T-helper 1 cell treated with Interleukin-12 subunit alpha and Interleukin-12 subunit beta and Interleukin-4 antibody, amounts not matched to agents 30 μg/mL and 1 μg/mL, for 36 hours (primary cell): ENCODE data around the gene SLC39A13.

Experiments used
- H3K27ac Mint-ChIP-seq: one replicate; pipeline ENCODE4 v1.8.0; 2021; ENCODE audit warnings: mild to moderate bottlenecking, mixed read lengths
- H3K27me3 Mint-ChIP-seq: one replicate; pipeline ENCODE4 v1.8.0; 2021; ENCODE audit warnings: low read depth, mixed read lengths
- H3K36me3 Mint-ChIP-seq: one replicate; pipeline ENCODE4 v1.8.0; 2021; ENCODE audit warnings: low read depth, mixed read lengths
- H3K4me1 Mint-ChIP-seq: one replicate; pipeline ENCODE4 v1.8.0; 2021; ENCODE audit warnings: low read depth, mixed read lengths
- H3K4me3 Mint-ChIP-seq: one replicate; pipeline ENCODE4 v1.8.0; 2021; ENCODE audit warnings: mild to moderate bottlenecking, moderate library complexity, mixed read lengths
- H3K9me3 Mint-ChIP-seq: one replicate; pipeline ENCODE4 v1.8.0; 2021; ENCODE audit warnings: mixed read lengths

Gene SLC39A13

DNA sequence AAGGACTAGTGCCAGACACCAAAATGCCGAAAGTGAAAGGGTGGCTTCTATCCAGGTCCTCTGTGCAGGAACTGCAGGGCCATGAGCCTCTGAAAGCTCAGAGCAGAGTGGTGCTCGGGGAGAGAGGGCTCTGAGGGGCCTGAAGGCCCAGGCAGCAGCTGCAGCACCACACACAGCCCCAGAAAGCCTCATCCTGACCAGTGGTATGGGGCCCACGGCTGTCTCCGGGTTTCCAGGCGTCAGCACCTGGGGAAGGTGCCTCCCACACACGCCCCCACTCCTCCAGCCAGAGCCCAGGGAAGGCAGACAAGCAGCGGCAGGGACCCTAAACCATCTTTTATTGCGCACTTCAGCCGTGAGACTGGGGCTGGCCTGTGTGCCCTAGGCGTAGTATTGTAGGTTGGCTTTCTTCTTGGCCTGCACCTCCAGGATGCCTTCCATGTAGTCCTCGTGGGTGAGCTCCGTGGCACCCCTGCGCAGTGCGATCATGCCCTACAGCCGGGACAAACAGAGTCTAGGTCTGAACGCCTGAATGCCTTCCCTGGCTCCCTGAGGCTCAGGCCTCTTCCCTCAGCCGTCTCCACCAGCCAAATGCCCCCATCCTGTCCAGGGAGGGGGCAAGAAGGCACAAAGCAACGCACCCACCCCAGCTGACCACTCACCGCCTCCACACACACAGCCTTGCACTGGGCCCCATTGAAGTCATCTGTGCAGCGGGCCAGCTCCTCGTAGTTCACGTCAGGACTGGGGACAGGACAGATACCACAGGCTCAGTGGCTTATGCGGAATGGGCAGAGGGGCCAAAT lies 10.3 kb downstream of the SLC39A13 start:
- Mint-ChIP-seq H3K9me3 (no peaks in the 10 kb centered on the region), H3K36me3 (peaks cover 41% of the 10 kb centered on the region), H3K27ac (no peak overlapping the region)

DNA sequence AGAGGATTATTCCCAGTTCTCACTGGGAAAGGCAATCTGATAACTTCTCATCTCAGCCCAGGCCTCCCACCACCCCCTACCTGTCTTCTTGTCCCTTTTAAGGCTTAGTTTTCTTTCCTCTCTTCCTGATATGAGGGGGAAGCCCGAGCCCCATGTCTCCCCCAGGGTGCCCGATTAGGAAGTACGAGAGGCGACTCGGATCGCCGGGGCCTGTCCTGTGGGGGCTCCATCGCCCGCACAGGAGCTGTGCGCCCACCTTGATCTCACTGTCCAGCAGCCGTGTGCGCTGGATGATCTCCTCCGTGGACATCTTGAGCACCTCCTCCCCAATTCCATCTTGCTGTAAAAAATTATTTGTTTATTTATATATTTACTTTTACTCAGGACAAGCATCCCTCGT lies 17.2 kb downstream of the SLC39A13 start:
- peaks cover 25% of the 10 kb centered on the region for H3K36me3 Mint-ChIP-seq
- H3K27me3 Mint-ChIP-seq: no peaks in the 10 kb centered on the region
- H3K27ac Mint-ChIP-seq: peak overlapping the region; percentile 97
- no peaks in the 10 kb centered on the region for H3K9me3 Mint-ChIP-seq
- H3K4me1 Mint-ChIP-seq: peaks cover 22% of the 10 kb centered on the region
- peak overlapping the region; percentile 97 for H3K4me3 Mint-ChIP-seq

More for the DNA sequence above, 10.3 kb downstream of the SLC39A13 start:
- H3K4me3 Mint-ChIP-seq: no peak overlapping the region
- peaks cover 3% of the 10 kb centered on the region for H3K4me1 Mint-ChIP-seq
- H3K27me3 Mint-ChIP-seq: no peaks in the 10 kb centered on the region

DNA sequence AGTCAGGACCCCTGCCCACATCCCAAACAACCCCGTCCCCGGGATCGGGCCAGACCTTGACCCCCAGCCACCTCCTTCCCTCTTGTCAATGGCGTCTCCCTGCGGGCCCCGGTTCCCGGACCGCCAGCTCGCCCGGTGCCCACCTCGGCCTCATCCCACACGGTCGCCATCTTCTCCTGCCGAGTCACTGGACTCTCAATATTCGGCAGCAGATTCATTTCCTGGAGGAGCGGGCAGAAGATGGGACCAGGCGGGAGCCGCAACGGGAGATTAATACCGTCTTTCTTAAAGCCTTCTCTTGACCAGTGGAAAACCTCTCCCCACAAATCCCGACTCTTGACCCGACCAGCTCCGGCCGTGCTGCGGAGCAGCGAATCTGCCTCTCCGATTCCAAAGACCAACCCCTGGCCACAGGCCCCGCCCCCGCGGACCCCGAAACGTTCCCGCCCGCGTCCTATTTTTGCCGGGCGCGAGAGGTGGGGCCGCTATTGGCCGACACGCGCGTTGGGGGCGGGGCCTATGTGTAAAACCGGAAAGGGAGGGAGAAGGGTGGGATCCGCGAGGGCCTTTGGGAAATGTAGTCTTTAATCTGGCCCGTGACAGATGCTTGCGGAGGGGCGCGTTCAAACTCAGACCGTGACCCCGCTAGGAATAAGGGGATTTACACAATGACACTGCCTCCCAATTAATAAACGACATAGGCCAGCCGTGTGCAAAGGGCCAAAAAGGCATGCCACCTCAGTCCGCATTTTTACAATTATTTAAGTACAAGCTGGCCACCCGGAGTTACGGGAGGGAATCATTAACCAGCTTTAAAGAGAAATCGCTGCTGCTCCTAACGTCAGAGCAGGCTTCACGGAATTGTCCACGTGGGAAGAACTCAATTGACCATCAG lies 17.9 kb downstream of the SLC39A13 start, which contains the start of gene PSMC3:
Gene PSMC3, minus strand, starts transcription at position 378 of the 895 bp plus-strand sequence. Its CDS starts 160 bp downstream, at position 218.
- peaks cover 22% of the 10 kb centered on the region for H3K4me1 Mint-ChIP-seq
- peak within 1 kb of the TSS; percentile 97 for H3K4me3 Mint-ChIP-seq
- no peaks in the 10 kb centered on the region for H3K9me3 Mint-ChIP-seq
- H3K27ac Mint-ChIP-seq: peak within 1 kb of the TSS; percentile 97
- H3K27me3 Mint-ChIP-seq: no peaks in the 10 kb centered on the region
- peaks cover 22% of the 10 kb centered on the region for H3K36me3 Mint-ChIP-seq

DNA sequence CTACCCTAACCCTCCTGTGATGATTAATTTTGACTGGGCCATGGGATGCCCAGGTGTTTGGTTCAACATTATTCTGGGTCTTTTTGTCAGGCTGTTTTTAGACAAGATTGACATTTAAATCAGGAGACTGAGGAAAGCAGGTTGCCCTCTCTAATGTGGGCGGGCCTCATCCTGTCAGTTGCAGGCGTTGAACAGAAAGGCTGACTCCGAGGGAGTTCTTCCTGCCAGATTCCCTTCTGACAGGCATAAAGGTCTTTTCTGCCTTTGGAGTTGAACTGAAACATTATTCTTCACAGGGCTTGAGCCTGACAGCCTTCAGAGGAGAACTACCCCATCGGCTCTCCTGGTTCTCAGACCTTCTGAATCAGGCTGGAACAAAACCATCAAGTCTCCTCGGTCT lies 22.1 kb downstream of the SLC39A13 start:
- no peak overlapping the region for H3K4me3 Mint-ChIP-seq
- no peak overlapping the region for H3K27ac Mint-ChIP-seq
- H3K9me3 Mint-ChIP-seq: no peaks in the 10 kb centered on the region

DNA sequence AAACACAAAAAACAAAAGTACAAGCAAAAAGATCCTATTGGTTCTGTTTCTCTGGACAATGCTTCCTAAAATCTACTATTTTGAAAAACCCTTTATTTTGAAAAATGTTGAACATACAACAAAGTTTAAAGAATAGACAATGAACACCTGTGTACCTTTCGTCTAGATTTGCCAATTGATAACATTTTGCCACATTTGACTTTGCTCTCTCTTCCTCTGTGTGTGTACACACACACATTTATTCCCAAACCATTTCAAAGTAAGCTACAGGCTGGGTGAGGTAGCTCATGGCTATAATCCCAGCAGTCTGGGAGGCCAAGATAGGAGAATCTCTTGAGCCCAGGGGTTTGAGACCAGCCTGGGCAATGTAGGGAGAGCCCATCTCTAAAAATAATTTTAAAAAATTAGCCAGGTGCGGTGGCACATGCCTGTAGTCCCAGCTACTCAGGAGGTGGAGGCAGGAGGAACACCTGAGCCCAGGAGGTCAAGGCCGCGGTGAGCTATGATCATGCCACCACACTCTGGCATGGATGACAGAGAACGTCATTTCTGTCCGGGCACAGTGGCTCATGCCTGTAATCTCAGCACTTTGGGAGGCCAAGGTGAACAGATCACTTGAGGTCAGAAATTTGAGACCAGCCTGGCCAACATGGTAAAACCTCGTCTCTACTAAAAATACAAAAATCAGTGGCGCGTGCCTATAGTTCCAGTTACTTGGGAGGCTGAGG lies 23.1 kb downstream of the SLC39A13 start:
- H3K36me3 Mint-ChIP-seq: no peaks in the 10 kb centered on the region
- no peaks in the 10 kb centered on the region for H3K27me3 Mint-ChIP-seq
- H3K4me1 Mint-ChIP-seq: peaks cover 5% of the 10 kb centered on the region
- H3K4me3 Mint-ChIP-seq: no peak overlapping the region
- H3K9me3 Mint-ChIP-seq: no peaks in the 10 kb centered on the region
- no peak overlapping the region for H3K27ac Mint-ChIP-seq

More for the DNA sequence above, 22.1 kb downstream of the SLC39A13 start:
- Mint-ChIP-seq H3K27me3 (no peaks in the 10 kb centered on the region), H3K36me3 (peaks cover 2% of the 10 kb centered on the region), H3K4me1 (peaks cover 8% of the 10 kb centered on the region)

DNA sequence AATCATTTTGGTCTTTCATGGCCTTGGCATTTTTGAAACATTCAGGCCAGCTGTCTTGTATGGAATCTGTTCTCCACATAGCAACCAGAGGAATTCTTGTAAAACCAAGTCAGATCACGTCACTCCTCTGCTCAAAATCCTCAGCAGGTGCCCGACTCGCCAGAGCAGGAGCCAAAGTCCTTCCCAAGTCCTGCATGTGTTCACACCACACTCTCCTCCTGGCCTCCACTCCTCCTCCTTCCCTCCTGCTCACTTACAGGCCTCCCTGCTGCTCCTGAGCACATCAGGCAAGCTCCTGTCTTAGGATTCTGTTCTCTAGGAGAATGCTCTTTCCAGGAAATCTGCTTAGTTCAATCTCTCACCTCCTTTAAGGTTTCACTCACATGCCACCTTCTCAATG lies 24.8 kb downstream of the SLC39A13 start:
- Mint-ChIP-seq H3K4me1 (no peaks in the 10 kb centered on the region), H3K9me3 (no peaks in the 10 kb centered on the region), H3K27ac (no peak overlapping the region)

DNA sequence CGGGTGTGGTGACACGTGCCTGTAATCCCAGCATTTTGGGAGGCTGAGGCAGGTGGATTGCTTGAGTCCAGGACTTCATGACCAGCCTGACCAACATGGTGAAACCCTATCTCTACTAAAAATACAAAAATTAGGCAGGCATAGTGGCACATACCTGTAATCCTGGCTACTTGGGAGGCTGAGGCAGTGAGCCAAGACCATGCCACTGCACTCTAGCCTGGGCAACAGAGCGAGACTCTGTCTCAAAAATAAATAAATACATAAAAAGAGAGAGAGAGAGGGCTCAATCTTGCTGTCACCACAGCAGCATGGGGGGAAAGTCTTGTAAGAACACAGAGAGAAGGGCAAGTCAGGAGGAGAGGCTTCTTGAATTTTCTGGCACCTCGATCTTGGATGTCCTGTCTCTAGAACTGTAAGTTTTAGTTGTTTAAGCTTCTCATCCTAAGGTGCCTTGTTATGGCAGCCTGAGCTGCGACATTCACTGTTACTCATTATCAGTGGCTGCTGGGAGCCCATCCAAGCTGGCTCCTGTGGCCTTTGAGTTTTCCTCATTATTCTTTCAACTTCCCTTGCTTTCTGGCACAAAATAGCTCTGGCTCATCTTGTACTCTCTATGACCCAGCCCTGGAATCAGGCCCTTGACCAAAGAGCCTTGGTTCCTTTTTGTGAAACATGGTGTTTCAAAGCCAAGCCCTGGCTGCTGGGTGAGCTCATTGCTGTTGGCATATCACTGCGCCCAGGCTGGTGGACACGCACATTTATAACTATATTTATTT lies 25.8 kb downstream of the SLC39A13 start:
- Mint-ChIP-seq H3K9me3 (no peaks in the 10 kb centered on the region), H3K27ac (no peak overlapping the region), H3K4me1 (no peaks in the 10 kb centered on the region), H3K4me3 (no peak overlapping the region), H3K27me3 (no peaks in the 10 kb centered on the region), H3K36me3 (no peaks in the 10 kb centered on the region)

More for the DNA sequence above, 24.8 kb downstream of the SLC39A13 start:
- Mint-ChIP-seq H3K4me3 (no peak overlapping the region), H3K27me3 (no peaks in the 10 kb centered on the region), H3K36me3 (no peaks in the 10 kb centered on the region)

DNA sequence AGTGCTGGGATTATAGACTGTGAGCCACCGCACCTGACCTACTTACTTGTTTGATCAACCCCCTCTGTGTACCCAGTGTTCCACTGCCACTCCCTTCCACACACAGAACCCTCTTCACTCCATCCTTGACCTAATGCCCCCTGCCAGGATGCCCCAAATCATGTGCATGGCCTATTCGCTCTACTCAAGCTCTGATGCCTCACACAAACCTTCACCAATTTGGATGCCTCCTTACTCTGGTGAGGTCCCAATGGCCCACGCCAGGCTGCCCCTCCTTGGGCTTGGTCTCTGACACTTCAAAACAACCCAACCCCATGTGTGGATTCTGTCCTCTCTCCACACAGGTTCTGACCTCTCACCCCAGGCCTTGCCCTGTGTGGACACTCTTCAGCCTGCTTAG lies 27.3 kb downstream of the SLC39A13 start:
- Mint-ChIP-seq H3K36me3 (no peaks in the 10 kb centered on the region), H3K4me1 (no peaks in the 10 kb centered on the region), H3K27me3 (no peaks in the 10 kb centered on the region), H3K27ac (no peak overlapping the region), H3K4me3 (no peak overlapping the region), H3K9me3 (no peaks in the 10 kb centered on the region)

DNA sequence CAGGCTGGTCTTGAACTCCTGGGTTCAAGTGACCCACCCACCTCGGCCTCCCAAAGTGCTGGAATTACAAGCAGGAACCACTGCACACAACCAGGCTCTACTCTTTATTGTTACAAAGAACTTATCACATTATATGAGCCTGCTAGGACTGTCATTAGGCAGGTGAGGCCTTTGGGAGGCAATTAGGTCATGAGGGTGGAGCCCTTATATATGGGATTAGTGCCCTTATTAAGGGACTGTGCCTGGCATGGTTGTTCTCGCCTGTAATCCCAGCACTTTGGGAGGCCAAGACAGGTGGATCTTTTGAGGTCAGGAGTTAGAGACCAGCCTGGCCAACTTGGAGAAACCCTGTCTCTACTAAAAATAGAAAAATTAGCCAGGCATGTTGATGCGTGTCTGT lies 28.3 kb downstream of the SLC39A13 start:
- no peak overlapping the region for H3K4me3 Mint-ChIP-seq
- H3K27ac Mint-ChIP-seq: no peak overlapping the region
- no peaks in the 10 kb centered on the region for H3K9me3 Mint-ChIP-seq
- H3K4me1 Mint-ChIP-seq: no peaks in the 10 kb centered on the region
- H3K27me3 Mint-ChIP-seq: no peaks in the 10 kb centered on the region
- H3K36me3 Mint-ChIP-seq: no peaks in the 10 kb centered on the region

DNA sequence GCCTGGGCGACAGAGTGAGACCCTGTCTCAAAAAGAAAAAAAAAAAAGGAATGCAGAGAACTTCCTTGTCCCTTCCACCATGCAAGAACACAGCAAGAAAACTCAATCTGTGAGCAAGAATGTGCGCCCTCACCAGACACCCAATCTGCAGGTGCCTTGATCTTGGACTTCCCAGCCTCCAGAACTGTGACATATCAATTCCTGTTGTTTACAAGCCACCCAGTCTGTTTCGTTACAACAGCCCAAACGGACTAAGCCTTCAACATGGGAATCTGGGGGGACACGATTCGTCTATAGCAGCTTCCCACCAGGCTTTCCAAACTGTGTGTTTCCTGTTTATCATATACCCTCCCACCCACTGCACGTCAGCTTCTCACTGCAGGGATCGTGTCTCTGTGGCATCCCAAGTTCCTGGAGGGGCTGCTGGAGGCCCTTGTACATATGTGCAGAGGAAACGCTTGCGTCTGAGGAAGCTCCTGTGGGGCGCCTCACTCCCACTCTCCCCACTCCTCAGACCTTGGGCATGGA lies 28.9 kb downstream of the SLC39A13 start:
- Mint-ChIP-seq H3K4me1 (no peaks in the 10 kb centered on the region), H3K36me3 (no peaks in the 10 kb centered on the region), H3K27ac (no peak overlapping the region), H3K4me3 (no peak overlapping the region), H3K9me3 (no peaks in the 10 kb centered on the region), H3K27me3 (no peaks in the 10 kb centered on the region)

DNA sequence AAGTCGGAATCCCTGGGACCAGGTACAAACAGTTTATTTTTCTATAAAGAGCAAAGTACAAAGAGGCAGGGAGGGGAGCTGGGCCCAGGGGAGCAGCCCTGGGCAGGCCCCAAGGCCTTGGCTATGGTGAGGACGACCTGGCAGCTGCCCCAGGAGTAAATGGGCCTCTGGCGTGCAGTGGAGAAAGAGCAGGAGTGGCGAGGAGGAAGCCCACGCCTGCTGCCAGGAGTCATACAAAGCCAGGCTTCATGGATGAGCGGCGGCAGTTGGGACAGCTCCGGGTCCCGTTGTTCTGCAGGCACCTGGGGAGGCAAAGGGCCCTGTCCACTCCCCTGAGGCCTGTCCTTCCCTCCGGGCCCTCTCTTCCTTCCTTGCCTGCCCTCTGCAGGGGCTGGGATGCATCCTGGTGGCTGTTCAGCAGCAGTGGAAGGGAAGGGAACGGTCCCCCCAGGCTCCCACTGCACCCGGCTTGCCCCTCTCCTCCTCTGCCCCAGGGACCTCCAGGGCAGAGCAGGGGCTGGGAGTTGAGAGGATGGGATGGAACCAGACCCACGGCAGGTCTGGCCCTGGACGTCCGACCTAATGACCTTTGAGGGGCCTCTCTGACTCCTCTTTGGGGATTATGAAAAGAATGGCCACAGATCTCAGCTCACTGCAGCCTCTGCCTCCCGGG lies 29.5 kb downstream of the SLC39A13 start:
- no peaks in the 10 kb centered on the region for H3K36me3 Mint-ChIP-seq
- no peaks in the 10 kb centered on the region for H3K9me3 Mint-ChIP-seq
- no peak overlapping the region for H3K4me3 Mint-ChIP-seq
- H3K27ac Mint-ChIP-seq: no peak overlapping the region
- H3K27me3 Mint-ChIP-seq: no peaks in the 10 kb centered on the region
- no peaks in the 10 kb centered on the region for H3K4me1 Mint-ChIP-seq

DNA sequence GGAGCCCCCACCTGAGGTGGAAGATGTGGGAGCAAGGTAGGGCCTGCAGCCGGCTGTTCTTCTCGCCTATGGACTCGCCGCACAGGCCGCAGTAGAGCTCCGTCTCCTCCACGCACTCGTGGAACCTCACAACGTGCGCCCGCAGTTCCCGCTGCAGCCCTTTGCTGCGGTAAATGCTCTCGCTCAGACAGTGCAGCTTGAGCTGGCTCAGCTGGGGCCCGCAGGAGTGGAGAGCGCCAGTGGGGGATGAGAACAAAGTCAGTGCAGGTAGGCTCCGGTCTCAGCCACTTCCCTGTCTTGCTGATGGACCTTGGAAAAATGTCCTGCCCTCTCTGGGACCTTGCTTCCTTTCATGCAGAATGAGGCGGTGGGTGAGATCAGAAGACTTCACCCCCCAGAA lies 30.3 kb downstream of the SLC39A13 start:
- Mint-ChIP-seq H3K27ac (no peak overlapping the region), H3K36me3 (no peaks in the 10 kb centered on the region), H3K27me3 (no peaks in the 10 kb centered on the region), H3K4me3 (no peak overlapping the region), H3K4me1 (no peaks in the 10 kb centered on the region), H3K9me3 (no peaks in the 10 kb centered on the region)

DNA sequence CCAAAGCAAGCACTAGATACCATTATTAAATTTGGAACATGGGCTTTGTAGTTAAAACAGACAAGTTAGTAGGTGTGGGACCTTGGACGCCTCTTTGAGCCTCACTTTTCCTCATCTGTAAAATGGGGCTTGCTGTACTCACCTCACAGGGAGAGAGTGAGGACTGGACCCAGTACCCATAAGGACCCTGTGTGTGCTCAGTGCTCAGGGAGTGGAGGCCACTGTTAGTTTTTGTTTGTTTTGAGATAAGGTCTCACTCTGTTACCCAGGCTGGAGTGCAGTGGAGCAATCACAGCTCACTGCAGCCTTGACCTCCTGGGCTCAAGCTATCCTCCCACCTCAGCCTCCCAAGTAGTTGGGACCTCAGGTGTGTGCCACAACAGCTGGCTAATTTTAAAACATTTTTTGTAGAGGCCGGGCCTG lies 31.7 kb downstream of the SLC39A13 start:
- H3K9me3 Mint-ChIP-seq: no peaks in the 10 kb centered on the region
- no peak overlapping the region for H3K27ac Mint-ChIP-seq
- no peaks in the 10 kb centered on the region for H3K4me1 Mint-ChIP-seq
- no peaks in the 10 kb centered on the region for H3K27me3 Mint-ChIP-seq
- H3K4me3 Mint-ChIP-seq: no peak overlapping the region
- no peaks in the 10 kb centered on the region for H3K36me3 Mint-ChIP-seq
